IMR-90 (cell line): ENCODE data around the gene BCAP31.

ENCODE experiments used
- CEBPB ChIP-seq: IDR thresholded peaks from 2 replicates; pipeline ENCODE4 v1.6.1; 2012; ENCODE audit warnings: low read depth, low read length, improper control_type of control experiment
- CHD1 ChIP-seq: IDR thresholded peaks from 2 replicates; pipeline ENCODE4 v1.6.1; 2012; ENCODE audit warnings: low read depth, low read length, improper control_type of control experiment
- MAFK ChIP-seq: IDR thresholded peaks from 2 replicates; pipeline ENCODE4 v1.6.1; 2012; ENCODE audit warnings: low read depth, low read length, improper control_type of control experiment
- MAZ ChIP-seq: IDR thresholded peaks from 2 replicates; pipeline ENCODE4 v1.6.1; 2012; ENCODE audit warnings: low read depth, mild to moderate bottlenecking, low read length, improper control_type of control experiment, moderate library complexity, borderline replicate concordance
- MXI1 ChIP-seq: IDR thresholded peaks from 2 replicates; pipeline ENCODE4 v1.6.1; 2012; ENCODE audit warnings: low read depth, mild to moderate bottlenecking, low read length, moderate library complexity, borderline replicate concordance
- NFE2L2 ChIP-seq: fragments of 150-350 bp; IDR thresholded peaks from 2 replicates; pipeline ENCODE4 v1.6.1; 2016; ENCODE audit warnings: low read depth, mild to moderate bottlenecking, low read length
- POLR2A ChIP-seq: IDR thresholded peaks from 2 replicates; pipeline ENCODE4 v1.6.1; 2012; ENCODE audit warnings: mild to moderate bottlenecking, low read depth, low read length
- RAD21 ChIP-seq: IDR thresholded peaks from 2 replicates; pipeline ENCODE4 v1.6.1; 2012; ENCODE audit warnings: low read length, improper control_type of control experiment
- SMC3 ChIP-seq: fragments of 150-350 bp; IDR thresholded peaks from 2 replicates; pipeline ENCODE4 v1.6.1; 2016; ENCODE audit warnings: low read depth, mild to moderate bottlenecking, antibody characterized with exemption, low read length, moderate library complexity
- USF2 ChIP-seq: fragments of 150-350 bp; IDR thresholded peaks from 2 replicates; pipeline ENCODE4 v1.6.1; 2017; ENCODE audit warnings: mild to moderate bottlenecking, antibody characterized with exemption, low read length, low read depth
- TF ChIP-seq, protein P1 (sequence below): conservative IDR thresholded peaks from 2 replicates; pipeline ENCODE4 v1.5.1; 2012; ENCODE audit warnings: mild to moderate bottlenecking, low read depth, low read length, improper control_type of control experiment

GRCh38 chrX:153668423-153669173 is 55.6 kb downstream of the BCAP31 start:
- TF ChIP-seq, protein P1, sequence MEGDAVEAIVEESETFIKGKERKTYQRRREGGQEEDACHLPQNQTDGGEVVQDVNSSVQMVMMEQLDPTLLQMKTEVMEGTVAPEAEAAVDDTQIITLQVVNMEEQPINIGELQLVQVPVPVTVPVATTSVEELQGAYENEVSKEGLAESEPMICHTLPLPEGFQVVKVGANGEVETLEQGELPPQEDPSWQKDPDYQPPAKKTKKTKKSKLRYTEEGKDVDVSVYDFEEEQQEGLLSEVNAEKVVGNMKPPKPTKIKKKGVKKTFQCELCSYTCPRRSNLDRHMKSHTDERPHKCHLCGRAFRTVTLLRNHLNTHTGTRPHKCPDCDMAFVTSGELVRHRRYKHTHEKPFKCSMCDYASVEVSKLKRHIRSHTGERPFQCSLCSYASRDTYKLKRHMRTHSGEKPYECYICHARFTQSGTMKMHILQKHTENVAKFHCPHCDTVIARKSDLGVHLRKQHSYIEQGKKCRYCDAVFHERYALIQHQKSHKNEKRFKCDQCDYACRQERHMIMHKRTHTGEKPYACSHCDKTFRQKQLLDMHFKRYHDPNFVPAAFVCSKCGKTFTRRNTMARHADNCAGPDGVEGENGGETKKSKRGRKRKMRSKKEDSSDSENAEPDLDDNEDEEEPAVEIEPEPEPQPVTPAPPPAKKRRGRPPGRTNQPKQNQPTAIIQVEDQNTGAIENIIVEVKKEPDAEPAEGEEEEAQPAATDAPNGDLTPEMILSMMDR: no peak
- TF ChIP-seq MAZ (no peak), USF2 (no peak), POLR2A (no peak), MXI1 (no peak), SMC3 (no peak), NFE2L2 (no peak), CHD1 (no peak), CEBPB (no peak), MAFK (no peak), RAD21 (no peak)
